ENCODE measurements around the gene NRM.

The NRM gene

DNA sequence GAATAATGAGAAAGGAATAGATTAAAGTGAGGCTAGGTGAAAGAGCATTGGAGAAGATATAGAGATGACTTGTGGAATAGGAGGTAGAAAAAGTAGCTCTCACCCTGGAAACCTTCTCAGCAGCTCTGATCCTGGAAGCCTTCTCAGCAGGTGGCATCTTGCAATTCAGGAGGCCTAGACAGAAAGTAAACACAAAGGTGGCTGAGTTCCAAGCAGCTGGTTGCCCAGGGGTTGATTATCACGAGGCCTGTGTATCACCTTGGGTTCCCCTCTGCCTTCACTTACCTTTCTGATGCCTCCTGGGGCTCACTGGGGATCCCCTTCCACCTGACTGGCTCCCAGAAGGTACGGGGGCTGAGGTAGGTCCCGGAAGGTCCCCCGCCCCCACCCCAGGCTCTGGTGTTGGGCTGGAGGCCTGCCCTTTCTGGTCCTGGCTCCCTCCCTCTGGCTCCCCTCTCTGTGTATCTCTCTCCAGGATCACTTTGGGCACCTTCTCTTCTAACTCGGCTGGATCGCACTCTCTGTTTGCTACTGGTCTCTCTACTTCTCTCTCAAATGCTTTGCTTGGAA is 16.6 kb upstream of the NRM start:
- WGBS (ENCODE audit: insufficient coverage, insufficient read length), result no CpG with 5 or more reads among the region's 6 CpGs

DNA sequence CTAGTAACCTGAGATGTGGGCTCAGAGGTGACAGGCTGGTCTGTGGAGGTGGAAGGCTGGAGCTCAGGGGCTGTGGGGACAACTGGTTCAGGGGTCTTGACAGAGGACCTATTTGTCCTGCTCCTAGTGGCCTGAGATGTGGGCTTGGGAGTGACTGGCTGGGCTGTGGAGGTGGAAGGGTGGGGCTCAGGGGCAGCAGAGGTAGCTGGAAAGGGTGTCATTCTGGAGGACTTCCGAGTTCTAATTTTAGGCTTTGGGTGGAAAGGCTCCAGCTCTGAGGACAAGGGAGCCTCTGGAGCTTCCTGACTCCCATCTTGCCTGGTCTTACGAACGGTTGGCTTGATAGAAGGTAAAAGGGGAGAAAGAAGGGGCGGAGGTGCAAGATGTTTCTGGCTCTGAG is 14.8 kb upstream of the NRM start:
- H3K36me3 ChIP-seq (ENCODE audit: control insufficient read depth, insufficient read depth, low read length), result peaks cover 27% of the 10 kb centered on the region; the same call in 1 of the 2 replicates
- WGBS (ENCODE audit: insufficient coverage, insufficient read length), result no CpG with 5 or more reads among the region's 4 CpGs
- no peak for DNase-seq (ENCODE audit: low read depth, low spot score)
- no peaks in the 10 kb centered on the region for H3K27me3 ChIP-seq (ENCODE audit: control insufficient read depth, insufficient read depth, low read length)
- H3K9me3 ChIP-seq (ENCODE audit: control insufficient read depth, insufficient read depth, low read length), result no peaks in the 10 kb centered on the region
- H3K4me3 ChIP-seq (ENCODE audit: low read length), result no peak overlapping the region
- no peak overlapping the region for H3K27ac ChIP-seq (ENCODE audit: low read length)
- no peaks in the 10 kb centered on the region for H3K4me1 ChIP-seq (ENCODE audit: control insufficient read depth, insufficient read depth, low read length)

More for the DNA sequence above, 16.6 kb upstream of the NRM start:
- H3K4me1 ChIP-seq (ENCODE audit: control insufficient read depth, insufficient read depth, low read length), result no peaks in the 10 kb centered on the region
- H3K9me3 ChIP-seq (ENCODE audit: control insufficient read depth, insufficient read depth, low read length), result no peaks in the 10 kb centered on the region
- no peaks in the 10 kb centered on the region for H3K27me3 ChIP-seq (ENCODE audit: control insufficient read depth, insufficient read depth, low read length)
- no peak for DNase-seq (ENCODE audit: low read depth, low spot score)
- H3K36me3 ChIP-seq (ENCODE audit: control insufficient read depth, insufficient read depth, low read length), result peaks cover 37% of the 10 kb centered on the region
- H3K4me3 ChIP-seq (ENCODE audit: low read length), result no peak overlapping the region
- H3K27ac ChIP-seq (ENCODE audit: low read length), result no peak overlapping the region

DNA sequence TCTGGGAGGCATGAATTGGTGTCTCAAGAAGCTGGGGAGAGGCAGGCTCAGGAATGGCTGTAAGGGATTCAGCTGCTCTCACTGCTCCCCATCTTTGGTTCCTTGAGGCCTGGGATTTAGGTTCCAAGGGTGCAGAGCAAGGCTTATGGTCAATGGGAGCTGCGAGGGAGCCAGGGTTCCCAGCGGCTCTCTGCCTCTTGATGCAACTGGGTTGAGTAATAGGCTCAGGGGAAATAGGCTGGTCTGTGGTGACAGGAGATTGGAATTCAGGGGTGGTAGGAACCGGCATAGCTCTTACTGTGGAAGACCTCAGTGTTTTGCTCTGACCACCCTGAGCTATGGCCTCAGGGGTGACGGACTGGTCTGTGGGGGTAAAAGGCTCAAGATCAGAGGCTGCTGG is 13.0 kb upstream of the NRM start:
- no peak overlapping the region for H3K4me3 ChIP-seq (ENCODE audit: low read length)
- H3K27ac ChIP-seq (ENCODE audit: low read length), result no peak overlapping the region
- DNase-seq (ENCODE audit: low read depth, low spot score), result no peak
- H3K9me3 ChIP-seq (ENCODE audit: control insufficient read depth, insufficient read depth, low read length), result no peaks in the 10 kb centered on the region
- no peaks in the 10 kb centered on the region for H3K4me1 ChIP-seq (ENCODE audit: control insufficient read depth, insufficient read depth, low read length)
- H3K27me3 ChIP-seq (ENCODE audit: control insufficient read depth, insufficient read depth, low read length), result no peaks in the 10 kb centered on the region
- no CpG with 5 or more reads among the region's 4 CpGs for WGBS (ENCODE audit: insufficient coverage, insufficient read length)
- peaks cover 27% of the 10 kb centered on the region; the same call in 1 of the 2 replicates for H3K36me3 ChIP-seq (ENCODE audit: control insufficient read depth, insufficient read depth, low read length)

DNA sequence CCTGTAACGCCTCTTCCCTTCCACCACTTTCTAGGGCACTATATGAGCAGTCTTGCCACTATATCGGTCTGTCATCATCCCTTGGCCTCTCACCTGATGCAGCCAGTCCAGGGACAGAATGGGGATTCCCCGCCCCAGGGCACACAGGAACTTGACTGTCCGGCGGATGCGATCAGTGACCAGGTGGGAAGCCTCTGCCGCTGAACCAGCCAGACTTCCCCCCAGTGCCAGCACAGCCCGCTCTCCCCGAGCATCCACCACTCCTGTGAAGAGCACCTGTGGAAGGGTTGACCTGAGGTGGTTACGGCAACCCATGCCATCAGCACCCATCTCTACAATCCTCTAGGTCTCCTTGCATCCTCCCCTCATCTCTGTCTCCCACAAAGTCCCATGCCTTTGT is 12.2 kb upstream of the NRM start:
- H3K4me3 ChIP-seq (ENCODE audit: low read length), result no peak overlapping the region

DNA sequence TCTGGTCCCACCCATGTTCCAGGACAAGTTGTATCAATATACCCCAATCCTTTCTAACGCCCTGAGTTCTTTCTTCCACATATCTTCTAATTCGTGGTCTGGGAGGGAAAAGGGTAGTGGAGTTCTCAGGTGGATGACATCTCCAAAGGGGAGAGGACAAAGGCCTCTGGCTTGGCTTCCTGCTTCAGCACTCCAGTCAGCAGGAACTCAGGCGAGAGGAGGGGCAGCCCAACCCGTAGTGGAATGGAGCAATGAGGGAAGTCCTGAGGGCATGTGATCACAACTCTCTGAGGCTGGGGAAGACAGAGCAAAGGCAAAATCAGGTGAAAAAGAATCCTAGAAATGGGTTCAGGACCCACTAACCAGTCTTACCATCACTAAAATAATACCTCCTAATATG is 9.6 kb upstream of the NRM start:
- Histone ChIP-seq H3K27ac (ENCODE audit: low read length) (no peak overlapping the region), H3K9me3 (ENCODE audit: control insufficient read depth, insufficient read depth, low read length) (no peaks in the 10 kb centered on the region), H3K27me3 (ENCODE audit: control insufficient read depth, insufficient read depth, low read length) (no peaks in the 10 kb centered on the region), H3K4me3 (ENCODE audit: low read length) (no peak overlapping the region), H3K4me1 (ENCODE audit: control insufficient read depth, insufficient read depth, low read length) (no peaks in the 10 kb centered on the region), H3K36me3 (ENCODE audit: control insufficient read depth, insufficient read depth, low read length) (peaks cover 16% of the 10 kb centered on the region; the same call in 1 of the 2 replicates)
- no peak for DNase-seq (ENCODE audit: low read depth, low spot score)
- WGBS (ENCODE audit: insufficient coverage, insufficient read length), result no CpG with 5 or more reads among the region's 4 CpGs

More for the DNA sequence above, 12.2 kb upstream of the NRM start:
- Histone ChIP-seq H3K4me1 (ENCODE audit: control insufficient read depth, insufficient read depth, low read length) (no peaks in the 10 kb centered on the region), H3K9me3 (ENCODE audit: control insufficient read depth, insufficient read depth, low read length) (no peaks in the 10 kb centered on the region), H3K36me3 (ENCODE audit: control insufficient read depth, insufficient read depth, low read length) (peaks cover 25% of the 10 kb centered on the region; the same call in 1 of the 2 replicates), H3K27ac (ENCODE audit: low read length) (no peak overlapping the region), H3K27me3 (ENCODE audit: control insufficient read depth, insufficient read depth, low read length) (no peaks in the 10 kb centered on the region)
- DNase-seq (ENCODE audit: low read depth, low spot score), result no peak
- WGBS (ENCODE audit: insufficient coverage, insufficient read length), result no CpG with 5 or more reads among the region's 10 CpGs

DNA sequence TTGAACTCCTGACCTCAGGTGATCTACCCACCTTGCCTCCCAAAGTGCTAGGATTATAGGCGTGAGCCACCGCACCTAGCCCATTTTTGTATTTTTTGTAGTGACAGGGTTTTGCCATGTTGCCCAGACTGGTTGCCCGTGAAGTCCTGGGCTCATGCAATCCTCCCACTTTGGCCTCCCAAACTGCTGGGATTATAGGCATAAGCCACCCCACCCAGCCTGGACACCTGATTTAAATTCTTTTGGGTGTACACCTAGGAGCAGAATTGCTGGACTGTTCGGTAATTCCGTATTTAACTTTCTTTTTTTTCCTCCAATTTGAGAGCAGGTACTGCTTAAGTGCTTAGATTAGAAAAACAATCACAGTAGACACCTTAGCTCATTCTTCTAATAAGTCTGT is 5.6 kb upstream of the NRM start:
- no peak for DNase-seq (ENCODE audit: low read depth, low spot score)
- WGBS (ENCODE audit: insufficient coverage, insufficient read length), result no CpG with 5 or more reads among the region's 5 CpGs
- H3K4me3 ChIP-seq (ENCODE audit: low read length), result no peak overlapping the region
- no peaks in the 10 kb centered on the region for H3K4me1 ChIP-seq (ENCODE audit: control insufficient read depth, insufficient read depth, low read length)
- no peak overlapping the region for H3K27ac ChIP-seq (ENCODE audit: low read length)
- no peaks in the 10 kb centered on the region for H3K27me3 ChIP-seq (ENCODE audit: control insufficient read depth, insufficient read depth, low read length)
- no peaks in the 10 kb centered on the region for H3K9me3 ChIP-seq (ENCODE audit: control insufficient read depth, insufficient read depth, low read length)
- H3K36me3 ChIP-seq (ENCODE audit: control insufficient read depth, insufficient read depth, low read length), result no peaks in the 10 kb centered on the region; the same call in 1 of the 2 replicates

DNA sequence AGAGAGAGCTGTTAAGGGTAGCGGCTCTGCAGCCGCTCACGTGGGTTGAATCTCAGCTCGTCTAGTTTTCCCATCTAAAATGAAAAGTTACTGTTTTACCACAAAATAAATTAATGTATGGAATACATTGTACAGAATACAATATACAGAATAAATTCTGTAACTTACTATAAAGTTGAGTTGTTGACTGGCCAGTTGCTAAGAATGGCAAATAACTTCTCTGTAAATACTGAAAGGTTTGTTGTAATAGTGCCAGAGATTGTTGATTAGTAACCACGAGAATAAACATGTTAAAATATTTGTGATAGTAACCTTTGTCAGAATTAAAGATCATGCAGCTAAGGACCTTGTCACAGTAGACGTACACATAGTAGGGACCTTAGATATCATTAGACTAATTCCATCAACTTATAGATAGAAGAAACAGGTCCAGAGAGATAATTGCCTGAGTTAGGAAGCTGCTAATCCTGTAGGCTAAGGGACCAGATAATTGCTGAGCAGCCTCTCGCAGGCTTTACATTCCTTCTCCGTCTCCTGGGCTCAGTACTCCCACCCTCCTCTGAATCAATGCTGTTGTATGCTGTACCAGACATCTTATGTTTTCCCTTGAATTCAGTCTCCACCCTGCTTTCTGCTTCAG is 544 bp upstream of the NRM start:
- Histone ChIP-seq H3K27me3 (ENCODE audit: control insufficient read depth, insufficient read depth, low read length) (no peaks in the 10 kb centered on the region), H3K9me3 (ENCODE audit: control insufficient read depth, insufficient read depth, low read length) (no peaks in the 10 kb centered on the region), H3K36me3 (ENCODE audit: control insufficient read depth, insufficient read depth, low read length) (no peaks in the 10 kb centered on the region), H3K4me3 (ENCODE audit: low read length) (peak overlapping the region; percentile 88; the same call in 1 of the 2 replicates), H3K4me1 (ENCODE audit: control insufficient read depth, insufficient read depth, low read length) (peaks cover 8% of the 10 kb centered on the region), H3K27ac (ENCODE audit: low read length) (no peak overlapping the region)
- DNase-seq (ENCODE audit: low read depth, low spot score), result no peak
- WGBS (ENCODE audit: insufficient coverage, insufficient read length), result no CpG with 5 or more reads among the region's 8 CpGs

DNA sequence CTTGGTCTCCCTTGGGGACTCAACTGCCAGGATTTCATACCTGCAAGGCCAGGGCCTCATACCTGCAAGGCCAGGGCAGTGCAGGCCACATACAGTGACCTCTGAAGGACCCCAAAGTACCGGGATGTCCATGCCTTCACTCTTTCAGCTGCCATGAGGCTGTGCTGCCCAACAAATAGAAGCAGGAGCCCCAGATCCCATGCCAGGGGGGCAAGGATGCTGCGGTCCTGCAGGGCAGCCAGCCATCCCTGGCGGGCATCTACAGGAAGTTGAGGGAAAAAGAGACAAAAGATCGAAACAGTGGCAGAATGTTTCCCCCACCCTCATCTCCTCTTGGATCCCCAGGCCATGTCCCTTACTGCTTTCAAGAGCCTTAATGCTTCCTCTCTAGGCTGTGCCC is 799 bp downstream of the NRM start:
- Histone ChIP-seq H3K4me1 (ENCODE audit: control insufficient read depth, insufficient read depth, low read length) (peaks cover 11% of the 10 kb centered on the region), H3K9me3 (ENCODE audit: control insufficient read depth, insufficient read depth, low read length) (no peaks in the 10 kb centered on the region), H3K27ac (ENCODE audit: low read length) (no peak overlapping the region), H3K27me3 (ENCODE audit: control insufficient read depth, insufficient read depth, low read length) (no peaks in the 10 kb centered on the region), H3K36me3 (ENCODE audit: control insufficient read depth, insufficient read depth, low read length) (no peaks in the 10 kb centered on the region), H3K4me3 (ENCODE audit: low read length) (peak overlapping the region; percentile 88; the same call in 1 of the 2 replicates)
- no CpG with 5 or more reads among the region's 4 CpGs for WGBS (ENCODE audit: insufficient coverage, insufficient read length)
- no peak for DNase-seq (ENCODE audit: low read depth, low spot score)

DNA sequence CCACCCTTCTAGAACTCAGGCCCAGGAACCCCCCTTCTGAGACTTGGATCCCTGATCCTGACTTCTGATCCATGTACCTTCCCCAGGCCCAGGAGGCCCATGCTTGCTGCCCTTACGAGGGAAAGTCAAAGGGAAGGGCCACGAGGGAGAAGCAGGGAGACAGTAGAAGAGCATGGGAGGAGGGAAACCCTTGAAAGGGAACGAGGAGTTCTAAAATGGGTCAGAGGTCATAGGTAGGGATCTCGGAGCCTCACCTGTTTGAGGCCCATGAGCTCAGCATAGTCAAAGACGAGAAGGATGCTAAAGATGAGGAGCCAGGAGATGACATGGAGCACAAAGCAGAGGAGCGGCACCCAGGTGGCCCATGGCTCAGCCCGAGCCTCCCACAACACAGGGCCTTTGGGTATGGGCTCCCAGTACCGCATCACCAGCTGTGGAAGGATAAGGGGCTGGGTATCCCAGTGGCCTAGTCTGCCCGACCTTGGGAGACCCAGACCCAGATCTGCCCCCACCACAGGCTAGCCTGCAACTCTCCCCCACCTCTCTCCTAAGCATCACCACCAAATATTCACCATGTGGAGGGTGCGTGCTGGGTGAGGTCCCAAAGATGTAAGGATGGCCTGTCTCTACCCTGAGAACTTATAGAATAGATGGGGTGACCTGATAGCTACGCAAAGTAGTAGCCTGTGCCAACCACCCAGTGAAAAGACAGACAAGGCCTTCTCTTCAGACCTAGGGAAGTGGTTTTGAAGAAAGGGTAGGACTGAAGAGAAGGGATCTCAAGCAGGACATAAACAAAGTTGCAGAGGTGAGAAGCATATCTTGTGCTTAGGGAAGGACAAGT is 1.5 kb downstream of the NRM start:
- Histone ChIP-seq H3K4me1 (ENCODE audit: control insufficient read depth, insufficient read depth, low read length) (peaks cover 13% of the 10 kb centered on the region), H3K27ac (ENCODE audit: low read length) (no peak overlapping the region), H3K36me3 (ENCODE audit: control insufficient read depth, insufficient read depth, low read length) (no peaks in the 10 kb centered on the region), H3K4me3 (ENCODE audit: low read length) (no peak overlapping the region), H3K27me3 (ENCODE audit: control insufficient read depth, insufficient read depth, low read length) (no peaks in the 10 kb centered on the region), H3K9me3 (ENCODE audit: control insufficient read depth, insufficient read depth, low read length) (no peaks in the 10 kb centered on the region)
- no peak for DNase-seq (ENCODE audit: low read depth, low spot score)
- WGBS (ENCODE audit: insufficient coverage, insufficient read length), result no CpG with 5 or more reads among the region's 11 CpGs

DNA sequence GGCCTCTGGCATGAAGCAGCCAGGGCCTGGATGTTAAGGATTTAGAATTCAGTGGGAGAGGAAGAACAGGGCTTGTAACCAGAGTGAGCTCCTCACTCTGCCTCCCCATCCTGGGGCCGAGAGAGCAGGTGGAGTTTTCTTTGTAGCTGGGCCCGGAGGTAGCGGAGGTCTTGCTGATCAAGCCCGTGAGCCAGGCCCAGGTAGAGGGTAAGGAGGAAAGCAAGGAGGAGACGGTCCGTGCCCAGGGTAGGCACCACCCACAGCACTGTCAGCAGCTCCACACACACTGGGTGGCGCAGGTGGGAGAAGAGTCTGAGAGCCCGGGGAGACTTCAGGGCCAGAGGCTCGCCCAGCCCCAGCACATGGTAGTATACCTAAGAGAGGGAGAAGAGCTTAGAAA is 2.2 kb downstream of the NRM start:
- no peaks in the 10 kb centered on the region for H3K9me3 ChIP-seq (ENCODE audit: control insufficient read depth, insufficient read depth, low read length)
- no CpG with 5 or more reads among the region's 9 CpGs for WGBS (ENCODE audit: insufficient coverage, insufficient read length)
- no peaks in the 10 kb centered on the region for H3K27me3 ChIP-seq (ENCODE audit: control insufficient read depth, insufficient read depth, low read length)
- no peaks in the 10 kb centered on the region for H3K36me3 ChIP-seq (ENCODE audit: control insufficient read depth, insufficient read depth, low read length)
- H3K4me3 ChIP-seq (ENCODE audit: low read length), result no peak overlapping the region
- DNase-seq (ENCODE audit: low read depth, low spot score), result no peak
- H3K4me1 ChIP-seq (ENCODE audit: control insufficient read depth, insufficient read depth, low read length), result peaks cover 13% of the 10 kb centered on the region
- H3K27ac ChIP-seq (ENCODE audit: low read length), result no peak overlapping the region

All from iPS DF 6.9 (cell line).